Stimulated activated CD4-positive, alpha-beta T cell treated with anti-CD3 and anti-CD28 coated beads, Interleukin-1b, Interleukin-23, amount 100 ng/mL, for 4 hours (primary cell): Measurements from ENCODE around the gene RTN4R.

Source experiments
- DNase-seq, 2 donors: peaks; one replicate each; pipeline ENCODE4 v3.0.0-alpha.2; 2020; ENCODE audit warnings: low read depth in 2 of 2

RTN4R gene

GRCh38 chr22:20242393-20243175 is 25.5 kb downstream of the RTN4R start:
- no peak for DNase-seq

GRCh38 chr22:20241579-20242392 is 26.3 kb downstream of the RTN4R start:
- DNase-seq: no peak

- DNase-seq: no peak
Measured at GRCh38 chr22:20240900-20241299, 27.2 kb downstream of the RTN4R start.

- no peak for DNase-seq
Measured at GRCh38 chr22:20240447-20240764, 27.7 kb downstream of the RTN4R start.

GRCh38 chr22:20239676-20240446 is 28.3 kb downstream of the RTN4R start:
- no peak for DNase-seq

- DNase-seq: no peak
Measured at GRCh38 chr22:20238901-20239675, 29.0 kb downstream of the RTN4R start.

- DNase-seq: peak; percentile 18 to 32
Measured at GRCh38 chr22:20238536-20238900, 29.6 kb downstream of the RTN4R start.

- DNase-seq: peak in 1 of 2 donors; percentile 19
Measured at GRCh38 chr22:20237480-20238440, 30.4 kb downstream of the RTN4R start.

GRCh38 chr22:20236052-20236717 is 31.9 kb downstream of the RTN4R start:
- DNase-seq: no peak

GRCh38 chr22:20235389-20235991 is 32.6 kb downstream of the RTN4R start:
- no peak for DNase-seq

GRCh38 chr22:20234760-20235388 is 33.2 kb downstream of the RTN4R start:
- no peak for DNase-seq

- DNase-seq: no peak
Measured at GRCh38 chr22:20234314-20234682, 33.8 kb downstream of the RTN4R start.

GRCh38 chr22:20233351-20234313 is 34.5 kb downstream of the RTN4R start:
- DNase-seq: no peak

GRCh38 chr22:20232781-20233180 is 35.3 kb downstream of the RTN4R start:
- DNase-seq: no peak

- DNase-seq: no peak
Measured at GRCh38 chr22:20232237-20232598, 35.9 kb downstream of the RTN4R start.

- DNase-seq: no peak
Measured at GRCh38 chr22:20231514-20232236, 36.4 kb downstream of the RTN4R start.

GRCh38 chr22:20230777-20231420 is 37.2 kb downstream of the RTN4R start:
- no peak for DNase-seq
